Testis (tissue), 2 donors: Measurements from ENCODE around the gene MCEE.
"Not testable (repeated sequence)": the region's sequence is repeated elsewhere in the genome, so short reads cannot be mapped to it uniquely, and the experiment has no call there.

Source experiments
- CTCF ChIP-seq, 3 experiments: fragments of 450-650 bp in 2 of 3; fragments of 200-600 bp in 1 of 3; sonication (generic) in 1 of 3; IDR thresholded peaks; one replicate each; pipeline ENCODE4 v1.5.1; 2016 to 2019; ENCODE audit warnings: antibody characterized with exemption in 3 of 3, mild to moderate bottlenecking in 2 of 3, moderate library complexity in 1 of 3
- POLR2A ChIP-seq: fragments of 450-650 bp; IDR thresholded peaks from one replicate; pipeline ENCODE4 v1.6.1; 2017; ENCODE audit warnings: antibody characterized with exemption, mild to moderate bottlenecking, moderate library complexity

- not testable (repeated sequence) for TF ChIP-seq CTCF (IDR thresholded peaks at IDR 0.05); POLR2A
These were observed 23.6 kb downstream of the MCEE start for GRCh38 chr2:71106463-71106862.
